HUES48 (cell line): ENCODE measurements around the gene PDE4A.

ENCODE experiments used
- H3K27ac ChIP-seq: one replicate; pipeline ENCODE4 v1.7.0; 2013; ENCODE audit warnings: low read depth, low read length, inconsistent platforms
- H3K27me3 ChIP-seq: 2 replicates; pipeline ENCODE4 v1.6.1; 2013; ENCODE audit warnings: mild to moderate bottlenecking, low read length; ENCODE audit not compliant: control insufficient read depth, insufficient read depth
- H3K36me3 ChIP-seq: 2 replicates; pipeline ENCODE4 v1.6.1; 2013; ENCODE audit warnings: low read length; ENCODE audit not compliant: control insufficient read depth, insufficient read depth
- H3K4me1 ChIP-seq: 2 replicates; pipeline ENCODE4 v1.6.1; 2013; ENCODE audit warnings: mild to moderate bottlenecking, low read length; ENCODE audit not compliant: control insufficient read depth, insufficient read depth
- H3K4me3 ChIP-seq: 2 replicates; pipeline ENCODE4 v1.5.1; 2013; ENCODE audit warnings: mild to moderate bottlenecking, low read depth, low read length
- H3K9ac ChIP-seq: 2 replicates; pipeline ENCODE4 v1.6.1; 2013; ENCODE audit warnings: mild to moderate bottlenecking, low read depth, low read length, moderate library complexity
- H3K9me3 ChIP-seq: 2 replicates; pipeline ENCODE4 v1.6.1; 2013; ENCODE audit warnings: low read length; ENCODE audit not compliant: control insufficient read depth, insufficient read depth

PDE4A gene

DNA sequence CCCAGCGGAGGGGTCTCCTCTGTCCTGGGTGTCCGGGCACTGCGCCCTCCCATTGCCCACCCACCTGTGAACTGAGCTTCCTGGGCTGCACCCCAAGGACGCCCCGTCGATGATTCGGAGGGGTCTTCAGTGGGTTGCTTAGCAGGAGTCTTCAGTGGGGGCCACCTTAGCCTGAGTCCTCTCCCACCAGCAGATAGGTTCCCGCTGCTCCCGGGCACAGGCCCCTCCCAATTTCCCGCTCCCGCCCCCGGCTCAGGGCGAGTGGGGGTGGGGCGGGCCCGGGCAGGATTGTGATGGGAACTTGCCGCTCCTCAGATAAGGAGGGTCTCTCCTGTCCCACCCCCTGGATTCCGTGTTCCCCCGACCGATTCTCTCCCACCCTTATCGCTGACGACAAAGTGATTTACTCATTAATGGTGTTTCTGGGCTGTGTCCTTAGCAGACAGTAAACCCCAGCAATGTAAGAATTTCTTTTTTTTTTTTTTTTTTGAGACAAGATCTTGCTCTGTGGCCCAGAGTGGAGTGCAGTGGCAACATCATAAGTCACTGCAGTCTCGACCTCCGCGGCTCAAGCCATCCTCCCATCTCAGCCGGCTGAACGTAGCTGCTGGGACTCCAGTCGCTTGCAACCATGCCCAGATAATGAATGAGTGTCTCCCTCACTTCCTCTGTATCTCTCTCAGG is 97.6 kb downstream of the PDE4A start:
- no peaks in the 10 kb centered on the region for H3K36me3 ChIP-seq
- no peak overlapping the region for H3K9ac ChIP-seq
- H3K4me1 ChIP-seq: peaks cover 9% of the 10 kb centered on the region; the same call in 1 of the 2 replicates
- H3K4me3 ChIP-seq: peak overlapping the region; percentile 78
- H3K27ac ChIP-seq: no peak overlapping the region
- H3K9me3 ChIP-seq: no peaks in the 10 kb centered on the region
- peaks cover 66% of the 10 kb centered on the region for H3K27me3 ChIP-seq

GRCh38 chr19:10518444-10519361 is 98.4 kb downstream of the PDE4A start:
- peak overlapping the region; percentile 78 for H3K4me3 ChIP-seq
- H3K36me3 ChIP-seq: no peaks in the 10 kb centered on the region
- no peak overlapping the region for H3K9ac ChIP-seq
- peaks cover 58% of the 10 kb centered on the region for H3K27me3 ChIP-seq
- no peaks in the 10 kb centered on the region for H3K9me3 ChIP-seq
- H3K27ac ChIP-seq: no peak overlapping the region
- H3K4me1 ChIP-seq: peaks cover 9% of the 10 kb centered on the region; the same call in 1 of the 2 replicates
